Spinal cord (tissue), 10 donors: Measurements from ENCODE around the gene JAG1. TPM values are rescaled to one million over a fixed set of nuclear protein-coding genes. Genes with fewer than 3 reads are reported as not detected.

Experiments
- DNase-seq, 6 donors: peaks; one replicate each; pipeline versions ENCODE4 v3.0.0 to v3.0.0-alpha.2; 2013 to 2015; ENCODE audit warnings: low spot score in 6 of 6, low read depth in 4 of 6
- H3K27ac ChIP-seq: one replicate; pipeline ENCODE4 v1.5.1; 2013; ENCODE audit warnings: low read depth, low read length, control low read depth
- H3K27me3 ChIP-seq: one replicate; pipeline ENCODE4 v1.6.1; 2013; ENCODE audit warnings: low read length; ENCODE audit not compliant: control insufficient read depth, insufficient read depth
- H3K36me3 ChIP-seq: one replicate; pipeline ENCODE4 v1.6.1; 2013; ENCODE audit warnings: low read length; ENCODE audit not compliant: control insufficient read depth, insufficient read depth
- H3K4me1 ChIP-seq: one replicate; pipeline ENCODE4 v1.6.1; 2013; ENCODE audit warnings: low read length; ENCODE audit not compliant: control insufficient read depth, insufficient read depth
- H3K4me3 ChIP-seq: one replicate; pipeline ENCODE4 v1.5.1; 2013; ENCODE audit warnings: low read depth, low read length, control low read depth
- H3K9me3 ChIP-seq: one replicate; pipeline ENCODE4 v1.6.1; 2013; ENCODE audit warnings: low read length; ENCODE audit not compliant: control insufficient read depth, insufficient read depth
- WGBS: methylation state at CpG from one replicate; pipeline ENCODE4 v1.1.5; 2013; ENCODE audit warnings: missing lambda C conversion rate; ENCODE audit not compliant: insufficient coverage; 5-methylcytosine and 5-hydroxymethylcytosine counted together
- polyA plus RNA-seq, 2 donors: library from polyadenylated mRNA; unstranded; fragments of 120-200 nt; gene quantifications; one replicate each; pipeline ENCODE4 v1.2.1, GENCODE V29; 2013; ENCODE audit not compliant: insufficient read length in 2 of 2
- total RNA-seq, 2 donors: library from RNA; depleted of rRNA in 1 of 2; stranded (reverse); fragments of 120-200 nt in 1 of 2; fragments of >200 nt in 1 of 2; gene quantifications; one replicate each; pipeline versions ENCODE4 v1.2.3 to v1.2.4, GENCODE V29; 2013 to 2014
- donor health status: healthy.

JAG1 gene
- total and polyA plus RNA-seq, 4 donors: 24.5 to 74.5 (median 47.3) TPM

- Histone ChIP-seq H3K27ac (no peak overlapping the region), H3K9me3 (no peaks in the 10 kb centered on the region), H3K36me3 (no peaks in the 10 kb centered on the region), H3K4me3 (no peak overlapping the region), H3K27me3 (no peaks in the 10 kb centered on the region), H3K4me1 (no peaks in the 10 kb centered on the region)
- 47% methylated on average over 2 of the region's 2 CpGs for WGBS
- peak in 2 of 6 donors; percentile 14 to 74 for DNase-seq
These were observed 39.4 kb upstream of the JAG1 start for GRCh38 chr20:10713161-10713560.

DNA sequence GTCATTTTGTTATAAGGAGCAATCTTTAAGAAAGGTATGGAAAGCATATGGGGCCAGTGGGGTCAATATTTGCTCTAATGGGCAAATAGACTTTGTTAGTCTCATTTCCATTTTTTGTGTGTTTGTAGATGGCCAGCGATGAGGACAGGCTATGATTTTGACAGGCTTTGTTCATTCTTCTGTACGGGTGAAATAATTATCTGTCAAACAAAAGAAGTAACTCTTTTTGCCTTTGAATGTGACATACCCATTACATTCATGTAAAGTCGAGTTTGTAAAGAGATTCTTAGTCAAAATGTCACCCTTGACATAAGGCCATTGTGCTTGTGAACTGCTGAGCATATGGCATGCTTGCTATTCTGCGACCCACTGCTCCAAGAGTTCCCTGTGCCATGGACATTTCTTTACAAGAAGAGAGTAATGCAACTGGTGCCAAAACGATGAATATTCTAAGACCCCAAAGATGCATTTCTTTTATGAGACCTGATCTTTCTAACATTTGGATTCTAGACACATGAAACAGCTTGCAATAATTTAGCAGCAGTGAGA, 38.2 kb upstream of the JAG1 start:
- WGBS: 75% methylated on average over 1 of the region's 5 CpGs
- H3K27me3 ChIP-seq: no peaks in the 10 kb centered on the region
- no peak overlapping the region for H3K4me3 ChIP-seq
- peak in 2 of 6 donors; percentile 28 to 78 for DNase-seq
- H3K27ac ChIP-seq: no peak overlapping the region
- H3K9me3 ChIP-seq: no peaks in the 10 kb centered on the region
- no peaks in the 10 kb centered on the region for H3K4me1 ChIP-seq
- H3K36me3 ChIP-seq: no peaks in the 10 kb centered on the region

GRCh38 chr20:10710991-10711775, 37.4 kb upstream of the JAG1 start:
- DNase-seq: no peak
- H3K27me3 ChIP-seq: no peaks in the 10 kb centered on the region
- H3K4me1 ChIP-seq: no peaks in the 10 kb centered on the region
- no peak overlapping the region for H3K4me3 ChIP-seq
- no peaks in the 10 kb centered on the region for H3K36me3 ChIP-seq
- WGBS: no CpG with 5 or more reads among the region's 6 CpGs
- no peaks in the 10 kb centered on the region for H3K9me3 ChIP-seq
- no peak overlapping the region for H3K27ac ChIP-seq

GRCh38 chr20:10709916-10710315, 36.1 kb upstream of the JAG1 start:
- no peaks in the 10 kb centered on the region for H3K27me3 ChIP-seq
- no peak for DNase-seq
- H3K27ac ChIP-seq: no peak overlapping the region
- no CpG with 5 or more reads among the region's 3 CpGs for WGBS
- no peaks in the 10 kb centered on the region for H3K36me3 ChIP-seq
- H3K4me1 ChIP-seq: no peaks in the 10 kb centered on the region
- H3K4me3 ChIP-seq: no peak overlapping the region
- no peaks in the 10 kb centered on the region for H3K9me3 ChIP-seq

DNA sequence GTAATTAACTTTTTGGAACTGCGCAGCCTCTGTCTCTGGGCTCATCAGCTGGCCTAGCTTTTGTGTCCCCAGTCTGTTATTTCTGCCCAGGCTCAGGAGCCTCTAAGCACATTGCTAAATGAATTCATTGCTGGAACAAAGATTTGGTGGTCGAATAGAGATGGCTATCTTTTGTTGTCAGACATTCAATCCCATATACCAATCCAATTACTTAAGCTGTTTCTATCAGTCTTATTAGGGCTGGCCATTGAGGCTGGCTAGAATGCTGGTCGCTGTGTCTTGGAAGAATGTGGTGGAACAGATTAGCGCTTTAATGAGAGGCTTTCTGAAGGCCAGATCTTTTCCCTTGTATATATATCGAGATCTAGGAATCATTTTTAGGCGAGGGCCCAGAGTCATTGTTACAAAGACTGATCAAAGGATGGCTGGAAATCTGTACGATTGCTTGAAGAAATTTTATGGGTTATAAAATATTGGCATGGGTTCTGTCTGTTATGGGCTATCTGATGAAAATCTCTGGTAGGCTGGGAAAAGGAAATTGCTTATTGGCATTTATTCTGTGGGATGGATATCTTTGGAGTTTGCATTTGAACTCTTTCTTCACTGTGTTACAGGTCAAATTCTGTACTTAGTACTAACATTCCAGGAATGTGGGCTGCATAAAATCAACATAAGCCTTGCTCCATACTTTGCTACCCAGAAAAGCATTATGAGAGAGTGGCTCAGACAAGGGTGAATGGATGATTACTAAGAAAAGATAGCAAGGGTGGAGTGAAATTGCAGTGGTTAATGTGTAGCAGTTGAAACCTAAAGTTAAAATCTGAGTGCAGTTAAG, 34.8 kb upstream of the JAG1 start:
- no peaks in the 10 kb centered on the region for H3K9me3 ChIP-seq
- WGBS: 86% methylated on average over 6 of the region's 7 CpGs

DNA sequence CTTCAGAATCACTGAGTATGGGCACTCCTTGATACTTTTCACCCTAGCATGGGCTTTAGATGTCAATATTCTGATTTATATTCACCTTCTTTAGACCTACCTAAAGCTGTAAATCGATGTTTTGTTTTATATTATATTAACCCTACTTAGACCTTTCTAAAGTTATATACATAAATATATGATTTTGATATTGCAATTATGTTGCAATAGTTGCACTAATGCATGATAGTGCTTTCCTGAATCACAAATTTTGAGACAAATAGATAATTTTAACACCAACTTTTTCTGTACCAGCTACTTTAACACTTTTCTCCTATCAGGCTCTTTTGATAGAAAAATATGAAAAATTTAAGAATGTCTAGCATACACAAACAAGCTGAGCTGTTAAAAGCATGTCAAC, 34.0 kb upstream of the JAG1 start:
- no peak for DNase-seq
- WGBS: no CpG with 5 or more reads among the region's 1 CpG
- H3K27ac ChIP-seq: no peak overlapping the region
- H3K27me3 ChIP-seq: no peaks in the 10 kb centered on the region
- H3K4me1 ChIP-seq: no peaks in the 10 kb centered on the region
- no peaks in the 10 kb centered on the region for H3K9me3 ChIP-seq
- no peaks in the 10 kb centered on the region for H3K36me3 ChIP-seq
- H3K4me3 ChIP-seq: no peak overlapping the region

More for the DNA sequence above, 34.8 kb upstream of the JAG1 start:
- Histone ChIP-seq H3K27me3 (no peaks in the 10 kb centered on the region), H3K4me3 (no peak overlapping the region), H3K4me1 (no peaks in the 10 kb centered on the region), H3K27ac (no peak overlapping the region), H3K36me3 (no peaks in the 10 kb centered on the region)
- no peak for DNase-seq

- no peak overlapping the region for H3K27ac ChIP-seq
- WGBS: 95% methylated on average over 4 of the region's 4 CpGs
- no peaks in the 10 kb centered on the region for H3K36me3 ChIP-seq
- H3K4me1 ChIP-seq: no peaks in the 10 kb centered on the region
- no peaks in the 10 kb centered on the region for H3K9me3 ChIP-seq
- no peaks in the 10 kb centered on the region for H3K27me3 ChIP-seq
- no peak overlapping the region for H3K4me3 ChIP-seq
- DNase-seq: peak in 1 of 6 donors; percentile 72
These were observed 33.3 kb upstream of the JAG1 start for GRCh38 chr20:10707068-10707467.

- Histone ChIP-seq H3K4me3 (no peak overlapping the region), H3K4me1 (no peaks in the 10 kb centered on the region), H3K27ac (no peak overlapping the region), H3K27me3 (no peaks in the 10 kb centered on the region), H3K36me3 (no peaks in the 10 kb centered on the region), H3K9me3 (no peaks in the 10 kb centered on the region)
- no peak for DNase-seq
- 94% methylated on average over 11 of the region's 12 CpGs for WGBS
These were observed 32.6 kb upstream of the JAG1 start for GRCh38 chr20:10706460-10706811.

GRCh38 chr20:10705801-10706459, 32.1 kb upstream of the JAG1 start:
- no peak overlapping the region for H3K4me3 ChIP-seq
- H3K4me1 ChIP-seq: no peaks in the 10 kb centered on the region
- H3K27me3 ChIP-seq: no peaks in the 10 kb centered on the region
- H3K27ac ChIP-seq: no peak overlapping the region
- H3K36me3 ChIP-seq: no peaks in the 10 kb centered on the region
- H3K9me3 ChIP-seq: no peaks in the 10 kb centered on the region
- no peak for DNase-seq
- 85% methylated on average over 12 of the region's 16 CpGs for WGBS
